Hepatocyte (in vitro differentiated cells): ENCODE data around the gene COPE. TPM values are rescaled to one million over a fixed set of nuclear protein-coding genes. Genes with fewer than 3 reads are reported as not detected.

Experiments
- DNase-seq: peaks from one replicate; pipeline ENCODE4 v3.0.0-alpha.2; 2016; ENCODE audit warnings: low spot score
- H2AFZ ChIP-seq: fragments of 200-600 bp; sonication (generic); 2 replicates; pipeline ENCODE4 v1.6.0; 2016; ENCODE audit warnings: antibody characterized with exemption, mild to moderate bottlenecking
- H3K27ac ChIP-seq: fragments of 200-600 bp; sonication (generic); 2 replicates; pipeline ENCODE4 v1.5.1; 2016; ENCODE audit warnings: mild to moderate bottlenecking
- H3K27me3 ChIP-seq: fragments of 200-600 bp; sonication (generic); 2 replicates; pipeline ENCODE4 v1.6.1; 2016
- H3K36me3 ChIP-seq: fragments of 200-600 bp; sonication (generic); replicated peaks from 2 replicates; pipeline ENCODE4 v1.5.1; 2016; ENCODE audit warnings: low read depth; ENCODE audit not compliant: insufficient read depth
- H3K4me1 ChIP-seq: fragments of 200-600 bp; sonication (generic); 2 replicates; pipeline ENCODE4 v1.5.1; 2016; ENCODE audit warnings: mild to moderate bottlenecking, moderate library complexity; ENCODE audit not compliant: insufficient read depth
- H3K4me2 ChIP-seq: fragments of 200-600 bp; sonication (generic); 2 replicates; pipeline ENCODE4 v1.6.0; 2016
- H3K4me3 ChIP-seq: fragments of 200-600 bp; sonication (generic); 2 replicates; pipeline ENCODE4 v1.5.1; 2016; ENCODE audit warnings: mild to moderate bottlenecking
- H3K79me2 ChIP-seq: fragments of 200-600 bp; sonication (generic); 2 replicates; pipeline ENCODE4 v1.6.0; 2017; ENCODE audit warnings: mild to moderate bottlenecking
- H3K9me2 ChIP-seq: fragments of 200-600 bp; sonication (generic); replicated peaks from 2 replicates; pipeline ENCODE4 v1.6.0; 2017; ENCODE audit warnings: mild to moderate bottlenecking; ENCODE audit not compliant: insufficient read depth
- H3K9me3 ChIP-seq: fragments of 200-600 bp; sonication (generic); 2 replicates; pipeline ENCODE4 v1.5.1; 2016; ENCODE audit warnings: low read depth, mild to moderate bottlenecking
- H4K20me1 ChIP-seq: fragments of 200-600 bp; sonication (generic); 2 replicates; pipeline ENCODE4 v1.6.0; 2016; ENCODE audit warnings: mild to moderate bottlenecking; ENCODE audit not compliant: insufficient read depth, poor library complexity, severe bottlenecking
- EZH2 ChIP-seq: fragments of 200-600 bp; sonication (generic); IDR thresholded peaks from 2 replicates; pipeline ENCODE4 v1.6.1; 2016; ENCODE audit warnings: antibody characterized with exemption, mild to moderate bottlenecking, borderline replicate concordance
- EZH2phosphoT487 ChIP-seq: fragments of 200-600 bp; sonication (generic); IDR thresholded peaks from one replicate; pipeline ENCODE4 v1.6.1; 2018; ENCODE audit warnings: antibody characterized with exemption, mild to moderate bottlenecking, low read depth, moderate library complexity; ENCODE audit not compliant: unreplicated experiment, severe bottlenecking
- WGBS: methylation state at CpG from one replicate; pipeline ENCODE4 v1.1.6; 2016; ENCODE audit warnings: low lambda C conversion rate; ENCODE audit errors: missing lambda C conversion rate; 5-methylcytosine and 5-hydroxymethylcytosine counted together
- polyA plus RNA-seq: library from polyadenylated mRNA; unstranded; fragments of >200 nt; fragmentation: Nextera tagmentation; extraction: Ambion mirVana; gene quantifications from 2 replicates; pipeline ENCODE4 v1.2.1, GENCODE V29; 2016
- total RNA-seq: library from RNA; depleted of rRNA; stranded (reverse); fragments of >200 nt; gene quantifications from 2 replicates; pipeline ENCODE4 v1.2.3, GENCODE V29; 2014
- TF ChIP-seq, protein P1 (sequence below): fragments of 200-600 bp; sonication (generic); IDR thresholded peaks from 2 replicates; pipeline ENCODE4 v1.5.1; 2016; ENCODE audit warnings: antibody characterized with exemption, mild to moderate bottlenecking; ENCODE audit not compliant: poor library complexity

COPE gene
- total and polyA plus RNA-seq, 2 experiments from 2014 or later, result 228 to 397 TPM

DNA sequence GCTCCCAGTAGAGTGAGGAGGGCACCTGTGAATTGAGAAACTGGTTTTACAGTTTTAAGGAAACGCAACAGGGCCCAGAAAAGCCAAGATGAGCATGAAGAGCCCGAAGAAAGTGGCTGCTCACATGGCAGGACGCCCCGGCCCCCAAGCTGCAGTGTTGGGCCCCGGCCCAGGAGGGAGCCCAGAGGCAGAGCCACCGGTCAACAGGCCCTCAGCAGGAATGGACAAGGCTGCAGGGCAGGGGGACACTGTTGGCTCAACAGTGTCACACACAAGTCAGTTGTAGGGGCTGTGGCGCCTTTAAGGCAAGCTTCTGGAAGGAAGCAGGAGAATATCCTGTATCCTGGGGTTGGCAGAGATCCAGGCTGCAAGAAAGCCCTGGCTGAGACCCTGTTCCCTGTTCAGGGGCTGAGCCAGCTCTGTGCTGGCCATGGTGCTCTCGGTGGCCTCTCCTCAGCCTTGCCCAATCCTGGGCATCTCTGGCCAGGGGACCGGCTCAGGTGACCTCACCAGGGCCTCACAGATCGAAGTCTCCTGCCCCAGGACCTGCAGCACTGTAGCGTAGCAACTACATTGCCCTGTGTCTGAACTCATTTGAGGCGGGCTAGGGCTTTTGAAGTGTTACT is 59.4 kb downstream of the COPE start:
- DNase-seq, result no peak
- Histone ChIP-seq H3K36me3 (no peaks in the 10 kb centered on the region), H3K9me2 (no peaks in the 10 kb centered on the region), H3K4me2 (no peak overlapping the region), H3K79me2 (no peaks in the 10 kb centered on the region), H3K27ac (no peak overlapping the region), H3K27me3 (no peaks in the 10 kb centered on the region), H3K4me1 (no peaks in the 10 kb centered on the region), H2AFZ (no peak overlapping the region), H3K4me3 (no peak overlapping the region), H4K20me1 (no peaks in the 10 kb centered on the region), H3K9me3 (no peaks in the 10 kb centered on the region)
- TF ChIP-seq EZH2 (no peak), EZH2phosphoT487 (no peak)
- TF ChIP-seq, protein P1, sequence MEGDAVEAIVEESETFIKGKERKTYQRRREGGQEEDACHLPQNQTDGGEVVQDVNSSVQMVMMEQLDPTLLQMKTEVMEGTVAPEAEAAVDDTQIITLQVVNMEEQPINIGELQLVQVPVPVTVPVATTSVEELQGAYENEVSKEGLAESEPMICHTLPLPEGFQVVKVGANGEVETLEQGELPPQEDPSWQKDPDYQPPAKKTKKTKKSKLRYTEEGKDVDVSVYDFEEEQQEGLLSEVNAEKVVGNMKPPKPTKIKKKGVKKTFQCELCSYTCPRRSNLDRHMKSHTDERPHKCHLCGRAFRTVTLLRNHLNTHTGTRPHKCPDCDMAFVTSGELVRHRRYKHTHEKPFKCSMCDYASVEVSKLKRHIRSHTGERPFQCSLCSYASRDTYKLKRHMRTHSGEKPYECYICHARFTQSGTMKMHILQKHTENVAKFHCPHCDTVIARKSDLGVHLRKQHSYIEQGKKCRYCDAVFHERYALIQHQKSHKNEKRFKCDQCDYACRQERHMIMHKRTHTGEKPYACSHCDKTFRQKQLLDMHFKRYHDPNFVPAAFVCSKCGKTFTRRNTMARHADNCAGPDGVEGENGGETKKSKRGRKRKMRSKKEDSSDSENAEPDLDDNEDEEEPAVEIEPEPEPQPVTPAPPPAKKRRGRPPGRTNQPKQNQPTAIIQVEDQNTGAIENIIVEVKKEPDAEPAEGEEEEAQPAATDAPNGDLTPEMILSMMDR, result no peak
- 95% methylated on average over 12 of the region's 12 CpGs for WGBS

DNA sequence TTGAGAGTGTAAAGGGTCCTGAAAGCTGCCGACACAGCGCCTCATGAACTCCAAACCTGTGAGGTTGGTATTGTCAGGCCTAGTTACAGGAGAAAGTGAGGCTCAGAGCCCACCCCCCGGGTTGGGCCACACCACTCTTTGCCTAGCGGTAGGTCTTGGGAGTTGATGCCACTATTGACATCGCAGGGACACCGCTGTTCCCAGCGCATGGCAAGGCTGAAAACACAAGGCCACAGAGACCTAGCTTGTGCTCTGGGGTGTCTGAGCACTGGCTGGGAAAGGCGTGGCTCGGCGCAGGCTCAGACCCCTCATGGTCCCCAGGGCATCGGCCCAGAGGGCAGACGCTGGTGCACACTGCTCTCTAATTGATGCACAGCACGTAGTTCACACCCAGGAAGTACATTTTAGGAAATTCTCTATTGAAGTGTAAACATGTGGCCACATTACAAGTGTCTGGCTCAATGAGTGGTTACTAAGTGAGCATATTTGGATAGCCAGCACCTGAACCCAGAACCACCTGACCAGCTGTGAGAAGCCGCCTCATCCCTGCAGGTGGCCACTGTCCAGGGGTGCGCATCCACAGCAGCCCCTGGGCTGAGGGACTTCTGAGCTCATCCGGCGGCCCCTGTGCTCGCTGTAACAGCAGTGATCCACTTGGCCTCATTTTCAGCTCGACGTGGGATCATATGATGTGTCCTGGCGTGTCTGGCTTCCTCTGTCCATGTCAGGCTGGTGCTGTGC is 60.1 kb downstream of the COPE start:
- H3K9me3 ChIP-seq, result no peaks in the 10 kb centered on the region
- peaks cover 5% of the 10 kb centered on the region for H4K20me1 ChIP-seq
- H2AFZ ChIP-seq, result no peak overlapping the region
- no peaks in the 10 kb centered on the region for H3K27me3 ChIP-seq
- no peak for TF ChIP-seq EZH2
- TF ChIP-seq, protein P1, result no peak
- no peak for TF ChIP-seq EZH2phosphoT487
- H3K27ac ChIP-seq, result no peak overlapping the region
- H3K36me3 ChIP-seq, result no peaks in the 10 kb centered on the region
- no peak overlapping the region for H3K4me3 ChIP-seq
- 96% methylated on average over 21 of the region's 21 CpGs for WGBS
- no peaks in the 10 kb centered on the region for H3K4me1 ChIP-seq
- no peaks in the 10 kb centered on the region for H3K79me2 ChIP-seq
- no peaks in the 10 kb centered on the region for H3K9me2 ChIP-seq
- no peak overlapping the region for H3K4me2 ChIP-seq
- DNase-seq, result no peak

DNA sequence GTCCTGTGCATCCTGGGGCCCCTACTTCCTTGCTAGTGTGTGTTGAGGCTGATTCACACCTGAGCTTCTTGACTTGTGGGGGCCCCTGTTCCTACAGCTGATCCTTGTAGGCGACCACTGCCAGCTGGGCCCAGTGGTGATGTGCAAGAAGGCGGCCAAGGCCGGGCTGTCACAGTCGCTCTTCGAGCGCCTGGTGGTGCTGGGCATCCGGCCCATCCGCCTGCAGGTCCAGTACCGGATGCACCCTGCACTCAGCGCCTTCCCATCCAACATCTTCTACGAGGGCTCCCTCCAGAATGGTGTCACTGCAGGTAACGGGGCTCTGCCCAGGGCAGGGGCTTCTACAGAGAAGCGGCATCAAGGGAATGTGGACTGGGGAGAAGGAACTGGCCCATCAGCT is 62.0 kb downstream of the COPE start:
- no peaks in the 10 kb centered on the region for H3K9me2 ChIP-seq
- no peak for DNase-seq
- no peak overlapping the region for H3K4me2 ChIP-seq
- no peak overlapping the region for H2AFZ ChIP-seq
- H3K36me3 ChIP-seq, result no peaks in the 10 kb centered on the region
- no peak overlapping the region for H3K4me3 ChIP-seq
- WGBS, result 100% methylated on average over 13 of the region's 13 CpGs
- TF ChIP-seq EZH2phosphoT487 (no peak), EZH2 (no peak)
- TF ChIP-seq, protein P1, result no peak
- H3K27ac ChIP-seq, result no peak overlapping the region
- peaks cover 5% of the 10 kb centered on the region for H4K20me1 ChIP-seq
- no peaks in the 10 kb centered on the region for H3K27me3 ChIP-seq
- H3K4me1 ChIP-seq, result no peaks in the 10 kb centered on the region
- H3K9me3 ChIP-seq, result no peaks in the 10 kb centered on the region
- H3K79me2 ChIP-seq, result no peaks in the 10 kb centered on the region
